Endothelial cell of umbilical vein (primary cell): ENCODE results near the gene TTN.

ENCODE experiments used
- CTCF ChIP-seq, 2 donors: IDR thresholded peaks; 1 replicate in 1 of 2; 2 replicates in 1 of 2; pipeline ENCODE4 v1.5.1; 2011; ENCODE audit warnings: low read length in 2 of 2, mild to moderate bottlenecking in 2 of 2, moderate library complexity in 2 of 2, control low read depth in 1 of 2, inconsistent platforms in 1 of 2, low read depth in 1 of 2; ENCODE audit not compliant: insufficient read depth in 1 of 2; ENCODE audit errors: extremely low read depth in 1 of 2
- EZH2 ChIP-seq: IDR thresholded peaks from 2 replicates; pipeline ENCODE4 v1.6.1; 2012; ENCODE audit warnings: borderline replicate concordance, low read depth, mild to moderate bottlenecking, moderate library complexity, low read length, inconsistent platforms; ENCODE audit not compliant: severe bottlenecking
- POLR2A ChIP-seq: IDR thresholded peaks from 2 replicates; pipeline ENCODE4 v1.6.1; 2012; ENCODE audit warnings: low read depth, mild to moderate bottlenecking, control low read depth, low read length

GRCh38 chr2:178806543-178806942 lies 680 bp downstream of the TTN start:
- no peak for TF ChIP-seq CTCF (IDR thresholded peaks at IDR 0.05; ENCODE audit: extremely low read depth in 1 of 2, insufficient read depth in 1 of 2, low read depth in 1 of 2, low read length in 2 of 2)
- no peak for TF ChIP-seq POLR2A
- TF ChIP-seq EZH2, result no peak
